SK-N-SH (cell line): ENCODE results near the gene KCNIP4.

Experiments used
- CHD2 ChIP-seq: fragments of 150-350 bp; IDR thresholded peaks from 2 replicates; pipeline ENCODE4 v1.6.1; 2018; ENCODE audit warnings: low read length; ENCODE audit not compliant: partially characterized antibody
- CTCF ChIP-seq: fragments of 200-600 bp; sonication (generic); IDR thresholded peaks from 2 replicates; pipeline ENCODE4 v1.6.1; 2017; ENCODE audit warnings: antibody characterized with exemption, mild to moderate bottlenecking, moderate library complexity
- EP300 ChIP-seq, 2 experiments: IDR thresholded peaks; 2 replicates each; pipeline versions ENCODE4 v1.4.0 to v1.6.1; 2012; ENCODE audit warnings: borderline replicate concordance in 1 of 2, low read depth in 1 of 2, low read length in 1 of 2
- GABPA ChIP-seq: IDR thresholded peaks from 2 replicates; pipeline ENCODE4 v1.4.0; 2012; ENCODE audit warnings: low read depth, mild to moderate bottlenecking
- JUND ChIP-seq: IDR thresholded peaks from 2 replicates; pipeline ENCODE4 v1.4.0; 2012
- NFIC ChIP-seq: IDR thresholded peaks from 2 replicates; pipeline ENCODE4 v1.4.0; 2012; ENCODE audit warnings: borderline replicate concordance
- RCOR1 ChIP-seq: fragments of 150-350 bp; IDR thresholded peaks from 2 replicates; pipeline ENCODE4 v1.6.1; 2017; ENCODE audit warnings: antibody characterized with exemption, low read length
- REST ChIP-seq: IDR thresholded peaks from 2 replicates; pipeline ENCODE4 v1.6.1; 2012; ENCODE audit warnings: mild to moderate bottlenecking, low read depth, low read length, moderate library complexity
- RXRA ChIP-seq: IDR thresholded peaks from 2 replicates; pipeline ENCODE4 v1.4.0; 2012; ENCODE audit warnings: low read depth, mild to moderate bottlenecking, borderline replicate concordance
- YY1 ChIP-seq: IDR thresholded peaks from 2 replicates; pipeline ENCODE4 v1.4.0; 2012; ENCODE audit warnings: low read depth, mild to moderate bottlenecking
- ZBTB33 ChIP-seq: IDR thresholded peaks from 2 replicates; pipeline ENCODE4 v1.4.0; 2012; ENCODE audit warnings: low read depth, borderline replicate concordance
- TF ChIP-seq, protein P1 (sequence below): fragments of 150-350 bp; IDR thresholded peaks from 2 replicates; pipeline ENCODE4 v1.6.1; 2017; ENCODE audit warnings: antibody characterized with exemption, low read length, low read depth, borderline replicate concordance

DNA sequence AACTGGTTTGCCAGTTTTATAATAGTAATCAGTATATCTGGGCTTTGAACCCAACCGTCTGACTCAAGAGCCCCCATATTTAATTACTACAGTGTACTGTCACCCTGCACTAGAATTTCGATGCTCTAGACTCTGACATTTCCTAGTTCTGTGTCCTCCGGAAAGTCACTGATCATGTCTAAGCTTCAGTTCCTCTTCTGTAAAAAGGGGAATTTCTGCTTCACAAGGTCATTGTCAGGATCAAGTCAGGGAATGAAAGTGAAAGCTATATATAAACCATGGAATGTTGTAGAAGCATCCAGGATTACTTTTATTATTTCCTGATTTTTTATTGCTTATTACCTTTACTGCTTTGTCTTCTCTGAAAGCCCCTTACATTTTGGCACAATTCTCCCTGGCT lies 4.0 kb upstream of the KCNIP4 start:
- TF ChIP-seq CTCF (no peak), JUND (no peak), GABPA (no peak), EP300 (IDR thresholded peaks at IDR 0.05; ENCODE audit: borderline replicate concordance in 1 of 2, low read depth in 1 of 2, low read length in 1 of 2) (no peak), CHD2 (no peak), RXRA (no peak), YY1 (no peak), NFIC (no peak), RCOR1 (no peak), REST (no peak), ZBTB33 (no peak)
- TF ChIP-seq, protein P1, sequence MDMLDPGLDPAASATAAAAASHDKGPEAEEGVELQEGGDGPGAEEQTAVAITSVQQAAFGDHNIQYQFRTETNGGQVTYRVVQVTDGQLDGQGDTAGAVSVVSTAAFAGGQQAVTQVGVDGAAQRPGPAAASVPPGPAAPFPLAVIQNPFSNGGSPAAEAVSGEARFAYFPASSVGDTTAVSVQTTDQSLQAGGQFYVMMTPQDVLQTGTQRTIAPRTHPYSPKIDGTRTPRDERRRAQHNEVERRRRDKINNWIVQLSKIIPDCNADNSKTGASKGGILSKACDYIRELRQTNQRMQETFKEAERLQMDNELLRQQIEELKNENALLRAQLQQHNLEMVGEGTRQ = no peak
